LNCAP (cell line): ENCODE data around the gene IGFALS.
A peak's percentile ranks its signal among the peaks of the same experiment; 100 is the strongest.

ENCODE experiments used
- TF ChIP-seq, protein P1 (sequence below): fragments of 450-650 bp; IDR thresholded peaks from 2 replicates; pipeline ENCODE4 v1.5.1; 2017; ENCODE audit warnings: mild to moderate bottlenecking

IGFALS gene

DNA sequence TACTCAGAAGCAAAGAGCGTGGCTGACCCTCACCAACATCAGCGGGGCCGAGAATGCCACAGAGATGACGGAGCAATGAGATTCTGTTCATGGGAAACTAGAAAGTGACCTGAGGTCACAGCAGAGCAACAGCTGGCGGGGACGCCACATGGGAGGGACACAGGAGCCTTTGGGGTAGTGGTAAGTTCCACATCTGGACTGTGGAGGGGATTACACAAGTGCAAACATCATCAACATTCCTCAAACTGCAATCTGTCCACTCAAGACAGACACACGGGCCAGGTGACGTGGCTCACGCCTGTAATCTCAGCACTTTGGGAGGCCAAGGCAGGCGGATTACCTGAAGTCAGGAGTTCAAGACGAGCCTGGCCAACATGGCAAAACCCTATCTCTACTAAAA is 22.0 kb upstream of the IGFALS start:
- TF ChIP-seq, protein P1, sequence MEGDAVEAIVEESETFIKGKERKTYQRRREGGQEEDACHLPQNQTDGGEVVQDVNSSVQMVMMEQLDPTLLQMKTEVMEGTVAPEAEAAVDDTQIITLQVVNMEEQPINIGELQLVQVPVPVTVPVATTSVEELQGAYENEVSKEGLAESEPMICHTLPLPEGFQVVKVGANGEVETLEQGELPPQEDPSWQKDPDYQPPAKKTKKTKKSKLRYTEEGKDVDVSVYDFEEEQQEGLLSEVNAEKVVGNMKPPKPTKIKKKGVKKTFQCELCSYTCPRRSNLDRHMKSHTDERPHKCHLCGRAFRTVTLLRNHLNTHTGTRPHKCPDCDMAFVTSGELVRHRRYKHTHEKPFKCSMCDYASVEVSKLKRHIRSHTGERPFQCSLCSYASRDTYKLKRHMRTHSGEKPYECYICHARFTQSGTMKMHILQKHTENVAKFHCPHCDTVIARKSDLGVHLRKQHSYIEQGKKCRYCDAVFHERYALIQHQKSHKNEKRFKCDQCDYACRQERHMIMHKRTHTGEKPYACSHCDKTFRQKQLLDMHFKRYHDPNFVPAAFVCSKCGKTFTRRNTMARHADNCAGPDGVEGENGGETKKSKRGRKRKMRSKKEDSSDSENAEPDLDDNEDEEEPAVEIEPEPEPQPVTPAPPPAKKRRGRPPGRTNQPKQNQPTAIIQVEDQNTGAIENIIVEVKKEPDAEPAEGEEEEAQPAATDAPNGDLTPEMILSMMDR: no peak

DNA sequence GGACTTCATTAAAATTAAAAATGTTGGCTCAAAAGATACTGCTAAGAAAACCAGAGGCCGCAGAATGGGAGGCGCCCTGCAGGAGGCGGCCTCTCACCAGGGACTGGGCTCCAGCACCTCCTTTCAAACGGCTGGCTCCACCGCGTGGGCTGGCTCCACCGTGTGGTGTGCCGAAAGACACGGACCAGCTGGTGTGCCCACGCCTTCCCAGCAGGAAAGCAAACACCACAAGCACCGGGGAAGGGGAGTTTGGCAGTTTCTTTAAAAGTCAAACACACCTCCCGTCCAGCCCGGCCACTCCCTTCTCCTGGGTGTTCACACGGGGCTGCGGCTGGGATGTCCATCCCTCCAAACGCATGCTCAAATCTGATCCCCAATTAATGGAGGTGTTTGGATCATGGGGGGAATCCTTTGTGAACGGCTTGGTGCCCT is 19.2 kb upstream of the IGFALS start:
- TF ChIP-seq, protein P1: peak; percentile 78

DNA sequence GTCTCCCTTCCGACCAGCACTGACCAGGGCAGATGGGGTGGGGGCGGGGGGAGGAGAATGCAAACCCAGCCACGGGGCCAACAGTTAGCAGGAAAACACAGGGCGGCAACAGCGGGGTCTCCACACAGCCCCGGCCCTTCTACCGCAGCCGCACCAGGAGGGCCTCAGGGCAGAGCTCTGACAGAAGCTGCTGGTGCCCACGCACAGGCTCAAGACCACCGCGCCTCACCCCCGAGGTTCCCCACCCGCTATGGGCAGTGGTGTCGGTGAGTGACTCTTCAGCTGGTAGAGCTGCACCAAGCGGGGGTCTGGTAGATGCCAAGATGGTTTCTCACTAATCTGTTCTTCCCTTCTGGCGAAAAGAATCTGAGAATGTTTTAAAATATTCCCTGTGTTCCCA is 17.0 kb upstream of the IGFALS start:
- TF ChIP-seq, protein P1: no peak

DNA sequence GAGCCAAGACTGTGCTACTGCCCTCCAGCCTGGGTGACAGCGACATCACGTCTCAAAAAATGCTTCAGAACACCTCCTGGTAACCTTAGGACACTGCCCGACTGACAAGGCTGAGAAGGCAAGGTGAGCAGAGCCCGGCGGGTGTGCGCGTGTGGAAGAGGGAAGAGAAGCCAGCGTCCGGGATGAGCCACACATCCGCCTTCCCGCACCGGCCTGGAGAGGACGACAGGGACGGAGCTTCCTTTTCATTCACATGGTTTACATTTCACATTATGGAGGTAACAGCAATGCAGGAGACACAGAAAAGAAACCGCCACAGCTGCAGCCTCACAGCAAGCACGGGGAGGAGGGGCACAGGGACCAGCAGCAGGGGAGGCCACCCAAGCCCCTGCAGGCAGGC is 16.6 kb upstream of the IGFALS start:
- TF ChIP-seq, protein P1: no peak

DNA sequence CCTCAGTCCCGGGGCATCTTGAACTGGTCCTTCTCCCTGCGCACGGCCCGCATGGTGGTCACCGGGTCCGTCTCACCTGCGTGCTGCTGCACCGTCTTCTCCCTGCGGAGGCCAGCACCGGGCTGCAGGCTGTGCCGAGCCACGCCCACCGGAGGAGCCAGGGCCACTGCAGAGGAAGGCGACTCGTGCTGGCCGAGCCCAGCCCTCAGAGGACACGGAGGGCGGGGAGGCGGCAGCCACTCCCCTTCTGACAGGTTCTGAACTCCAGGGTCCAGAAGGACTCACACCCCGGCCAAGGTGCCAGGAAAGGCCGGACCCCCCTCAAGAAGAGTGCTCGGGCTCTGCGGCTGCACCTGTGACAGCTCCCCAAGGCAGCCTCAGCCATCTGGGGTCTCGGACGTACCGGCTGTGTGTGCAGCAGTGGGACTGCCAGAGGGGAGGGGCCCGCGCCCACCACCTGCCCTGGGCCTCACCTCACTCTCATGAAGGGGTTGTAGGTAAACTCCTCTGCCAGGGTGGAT is 15.8 kb upstream of the IGFALS start:
- TF ChIP-seq, protein P1: no peak

DNA sequence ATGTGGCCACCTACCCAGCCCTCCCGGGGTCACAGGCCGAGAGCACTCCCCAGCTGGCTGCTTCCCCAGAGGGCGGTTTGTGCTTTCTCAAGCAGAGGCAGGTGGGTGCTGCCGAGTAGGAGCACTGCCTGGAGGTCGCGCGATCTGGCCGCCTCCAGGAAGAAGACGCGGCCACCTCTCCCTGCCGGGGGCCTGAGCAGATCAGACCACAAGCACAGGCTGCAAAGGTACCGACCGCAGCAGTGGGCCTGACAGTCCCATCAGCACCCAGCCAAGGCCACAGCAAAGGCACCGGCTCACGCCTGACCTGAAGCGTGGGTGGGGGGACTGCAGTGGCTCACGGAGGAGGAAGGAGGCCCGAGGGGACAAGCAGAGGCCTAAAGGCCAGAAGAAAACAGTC is 15.2 kb upstream of the IGFALS start:
- TF ChIP-seq, protein P1: no peak

DNA sequence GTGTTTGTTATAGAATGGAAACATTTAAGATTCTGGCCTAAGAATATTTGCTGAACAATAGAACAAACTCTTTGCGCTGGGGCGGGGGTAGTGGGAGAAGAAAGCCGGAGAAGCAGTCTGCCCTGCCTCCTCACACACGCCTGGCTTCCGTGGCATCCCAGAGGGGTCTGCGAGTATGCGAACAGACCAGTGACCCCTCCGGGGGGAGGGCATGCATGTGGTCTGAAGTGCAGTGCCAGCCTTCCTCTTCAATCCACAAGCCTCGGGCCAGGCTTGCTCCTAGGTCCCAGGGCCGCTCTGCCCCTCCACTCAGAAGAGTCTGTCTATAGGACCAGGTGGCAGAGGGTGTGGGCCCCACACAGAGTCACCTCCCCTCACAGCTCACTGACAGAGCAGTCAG is 14.1 kb upstream of the IGFALS start:
- TF ChIP-seq, protein P1: no peak

DNA sequence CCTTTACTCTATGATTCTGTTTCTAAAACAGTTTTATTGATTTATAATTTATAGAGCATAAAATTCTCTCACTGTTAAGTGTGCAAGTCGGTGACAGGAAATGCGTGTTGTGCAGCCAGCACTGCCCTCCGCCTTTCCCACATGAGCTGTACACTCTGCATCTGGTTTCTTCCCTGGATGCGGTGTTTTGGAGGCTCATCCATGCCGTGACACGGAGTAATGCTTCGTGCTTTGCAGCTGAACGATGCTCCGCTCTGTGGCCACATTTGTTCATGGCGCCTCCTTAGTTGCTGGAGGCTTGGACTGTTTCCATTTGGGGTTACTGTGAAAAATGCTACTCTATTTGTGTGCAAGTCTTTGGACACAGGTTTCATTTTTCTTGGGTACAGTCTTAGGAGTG is 7.2 kb upstream of the IGFALS start:
- TF ChIP-seq, protein P1: no peak
